Kidney epithelial cell (primary cell): ENCODE results near the gene BMI1. TPM values are rescaled to one million over a fixed set of nuclear protein-coding genes. Genes with fewer than 3 reads are reported as not detected.

ENCODE experiments used
- total RNA-seq: library from RNA; depleted of rRNA; stranded (reverse); fragments of >200 nt; gene quantifications from 2 replicates; pipeline ENCODE4 v1.2.3, GENCODE V29; 2015

The BMI1 gene
- total RNA-seq, 1 donor from 2014 or later, result 60.5 TPM

Other genes starting within 250 kb of the BMI1 start
- gene EBLN1, start 103.1 kb upstream of the BMI1 start, total RNA-seq, result not detected in 2 replicates
- 48.1 and 92.4 TPM in 2 replicates for gene COMMD3, start 4.7 kb upstream of the BMI1 start, total RNA-seq
- gene SPAG6, start 24.4 kb downstream of the BMI1 start, total RNA-seq, result 0.79 and 1.2 TPM in 2 replicates